ENCODE data around the gene TMEM63A. TPM values are rescaled to one million over a fixed set of nuclear protein-coding genes. Genes with fewer than 3 reads are reported as not detected.
A peak's percentile ranks its signal among the peaks of the same experiment; 100 is the strongest.

The TMEM63A gene
- total RNA-seq, 1 experiment from 2014 or later: 91.7 TPM

GRCh38 chr1:225825078-225825477, 57.1 kb downstream of the TMEM63A start:
- CTCF ChIA-PET: interaction anchor here (1.0 to 3.3 kb wide), 8 partner anchors 14 to 350 kb away, joined by 3 to 17 read pairs (median 4); partner anchors contain the start of genes EPHX1 and SRP9
- peaks cover 7% of the 10 kb centered on the region; the same call in 1 of the 2 replicates for H3K36me3 Mint-ChIP-seq
- no peak overlapping the region for H3K4me3 Mint-ChIP-seq
- no peaks in the 10 kb centered on the region for H3K9me3 Mint-ChIP-seq
- ATAC-seq (no peak), DNase-seq (ENCODE audit: low spot score) (no peak)
- no peaks in the 10 kb centered on the region; the same call in 1 of the 2 replicates for H3K27me3 Mint-ChIP-seq (ENCODE audit: low read depth)
- H3K4me1 Mint-ChIP-seq: peaks cover 36% of the 10 kb centered on the region
- POLR2A ChIA-PET: no interaction called here
- TF ChIP-seq JAZF1 (CRISPR knock-in tag; IDR thresholded peaks at IDR 0.05): no peak
- no peak for TF ChIP-seq E2F5 (CRISPR knock-in tag; IDR thresholded peaks at IDR 0.05)
- TF ChIP-seq GABPB1 (CRISPR knock-in tag; IDR thresholded peaks at IDR 0.05): peak; percentile 61
- H3K27ac Mint-ChIP-seq: no peak overlapping the region

GRCh38 chr1:225824533-225824941, 57.6 kb downstream of the TMEM63A start:
- Mint-ChIP-seq H3K27me3 (ENCODE audit: low read depth) (no peaks in the 10 kb centered on the region; the same call in 1 of the 2 replicates), H3K4me3 (no peak overlapping the region), H3K27ac (0 out of 2 replicates have a peak overlapping the region, but pooled peaks have one; percentile 46), H3K36me3 (peaks cover 5% of the 10 kb centered on the region; the same call in 1 of the 2 replicates), H3K4me1 (peaks cover 39% of the 10 kb centered on the region), H3K9me3 (no peaks in the 10 kb centered on the region)
- no peak for DNase-seq (ENCODE audit: low spot score)
- POLR2A ChIA-PET: interaction anchor here (0.7 kb wide), 1 partner anchor 8 kb away, joined by 4 read pairs; no protein-coding TSS in a partner anchor
- ATAC-seq: peak; percentile 59
- TF ChIP-seq CTCF (IDR thresholded peaks at IDR 0.05): no peak
- CTCF ChIA-PET: interaction anchor here (0.7 to 3.3 kb wide), 7 partner anchors 13 to 350 kb away, joined by 4 to 17 read pairs (median 5); partner anchors contain the start of genes EPHX1 and SRP9

- ChIA-PET CTCF (interaction anchor here (0.7 to 3.3 kb wide), 7 partner anchors 11 to 349 kb away, joined by 4 to 17 read pairs (median 7); partner anchors contain the start of genes EPHX1 and SRP9), POLR2A (interaction anchor here (0.7 kb wide), 1 partner anchor 9 kb away, joined by 4 read pairs; no protein-coding TSS in a partner anchor)
- 0 out of 2 replicates have a peak overlapping the region, but pooled peaks have one; percentile 46 for H3K27ac Mint-ChIP-seq
- ATAC-seq: peak; percentile 9; the same call in 1 of the 2 replicates
- no peak for DNase-seq (ENCODE audit: low spot score)
- no peaks in the 10 kb centered on the region; the same call in 1 of the 2 replicates for H3K27me3 Mint-ChIP-seq (ENCODE audit: low read depth)
- peaks cover 42% of the 10 kb centered on the region for H3K4me1 Mint-ChIP-seq
- peaks cover 5% of the 10 kb centered on the region; the same call in 1 of the 2 replicates for H3K36me3 Mint-ChIP-seq
- H3K9me3 Mint-ChIP-seq: no peaks in the 10 kb centered on the region
- H3K4me3 Mint-ChIP-seq: no peak overlapping the region
- TF ChIP-seq ZNF263 (CRISPR knock-in tag; IDR thresholded peaks at IDR 0.05; ENCODE audit: low read depth) (no peak), NFATC4 (CRISPR knock-in tag; IDR thresholded peaks at IDR 0.05) (no peak), MXD4 (CRISPR knock-in tag; IDR thresholded peaks at IDR 0.05; ENCODE audit: borderline replicate concordance) (no peak), ZNF121 (CRISPR knock-in tag; IDR thresholded peaks at IDR 0.05) (no peak), ATF6 (CRISPR knock-in tag; IDR thresholded peaks at IDR 0.05) (no peak), ZNF281 (CRISPR knock-in tag; IDR thresholded peaks at IDR 0.05) (no peak), ZNF396 (CRISPR knock-in tag; IDR thresholded peaks at IDR 0.05; ENCODE audit: borderline replicate concordance) (no peak), FOXP1 (CRISPR knock-in tag; IDR thresholded peaks at IDR 0.05; ENCODE audit: borderline replicate concordance) (no peak), OVOL2 (CRISPR knock-in tag; IDR thresholded peaks at IDR 0.05; ENCODE audit: borderline replicate concordance) (no peak), TEAD1 (CRISPR knock-in tag; IDR thresholded peaks at IDR 0.05) (no peak), AFF4 (CRISPR knock-in tag; IDR thresholded peaks at IDR 0.05; ENCODE audit: borderline replicate concordance) (no peak), CREB1 (CRISPR knock-in tag; IDR thresholded peaks at IDR 0.05) (no peak), ATF3 (CRISPR knock-in tag; conservative IDR thresholded peaks at IDR 0.05) (no peak)
These were observed 58.3 kb downstream of the TMEM63A start for GRCh38 chr1:225823811-225824261.
